Retinal pigment epithelial cell (primary cell): Measurements from ENCODE around the gene F13A1.
"Not testable (repeated sequence)": the region's sequence is repeated elsewhere in the genome, so short reads cannot be mapped to it uniquely, and the experiment has no call there.

Experiments
- DNase-seq: peaks from one replicate; pipeline ENCODE4 v3.0.0-alpha.2; 2010; ENCODE audit warnings: low read depth
- H3K4me3 ChIP-seq: 2 replicates; pipeline ENCODE4 v1.5.1; 2011; ENCODE audit warnings: mild to moderate bottlenecking, low read length, control low read depth, moderate library complexity
- TF ChIP-seq, protein P1 (sequence below): conservative IDR thresholded peaks from 2 replicates; pipeline ENCODE4 v1.5.1; 2011; ENCODE audit warnings: low read depth, low read length, control low read depth, inconsistent platforms

Gene F13A1

DNA sequence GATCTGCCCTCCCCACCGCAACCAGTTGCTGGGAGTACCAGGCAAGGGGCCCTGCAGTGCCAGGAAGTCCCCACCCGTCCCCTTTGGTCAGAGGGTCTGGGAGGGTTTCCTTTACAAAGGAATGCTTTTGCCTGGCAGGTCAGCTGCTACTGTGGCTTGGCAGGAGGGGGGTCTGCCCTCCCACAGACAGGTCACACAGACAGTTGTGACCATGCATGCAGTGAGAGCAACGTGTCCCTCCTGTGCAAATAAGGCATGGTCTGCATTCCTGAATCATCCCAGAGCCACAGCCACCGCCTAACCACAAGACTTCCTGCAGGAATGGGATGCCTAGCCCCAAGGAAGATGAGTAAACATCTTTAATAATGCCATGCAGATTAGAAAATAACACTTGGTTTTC, 439 bp upstream of the F13A1 start:
- TF ChIP-seq, protein P1, sequence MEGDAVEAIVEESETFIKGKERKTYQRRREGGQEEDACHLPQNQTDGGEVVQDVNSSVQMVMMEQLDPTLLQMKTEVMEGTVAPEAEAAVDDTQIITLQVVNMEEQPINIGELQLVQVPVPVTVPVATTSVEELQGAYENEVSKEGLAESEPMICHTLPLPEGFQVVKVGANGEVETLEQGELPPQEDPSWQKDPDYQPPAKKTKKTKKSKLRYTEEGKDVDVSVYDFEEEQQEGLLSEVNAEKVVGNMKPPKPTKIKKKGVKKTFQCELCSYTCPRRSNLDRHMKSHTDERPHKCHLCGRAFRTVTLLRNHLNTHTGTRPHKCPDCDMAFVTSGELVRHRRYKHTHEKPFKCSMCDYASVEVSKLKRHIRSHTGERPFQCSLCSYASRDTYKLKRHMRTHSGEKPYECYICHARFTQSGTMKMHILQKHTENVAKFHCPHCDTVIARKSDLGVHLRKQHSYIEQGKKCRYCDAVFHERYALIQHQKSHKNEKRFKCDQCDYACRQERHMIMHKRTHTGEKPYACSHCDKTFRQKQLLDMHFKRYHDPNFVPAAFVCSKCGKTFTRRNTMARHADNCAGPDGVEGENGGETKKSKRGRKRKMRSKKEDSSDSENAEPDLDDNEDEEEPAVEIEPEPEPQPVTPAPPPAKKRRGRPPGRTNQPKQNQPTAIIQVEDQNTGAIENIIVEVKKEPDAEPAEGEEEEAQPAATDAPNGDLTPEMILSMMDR: no peak
- DNase-seq: no peak
- H3K4me3 ChIP-seq: no peak overlapping the region

DNA sequence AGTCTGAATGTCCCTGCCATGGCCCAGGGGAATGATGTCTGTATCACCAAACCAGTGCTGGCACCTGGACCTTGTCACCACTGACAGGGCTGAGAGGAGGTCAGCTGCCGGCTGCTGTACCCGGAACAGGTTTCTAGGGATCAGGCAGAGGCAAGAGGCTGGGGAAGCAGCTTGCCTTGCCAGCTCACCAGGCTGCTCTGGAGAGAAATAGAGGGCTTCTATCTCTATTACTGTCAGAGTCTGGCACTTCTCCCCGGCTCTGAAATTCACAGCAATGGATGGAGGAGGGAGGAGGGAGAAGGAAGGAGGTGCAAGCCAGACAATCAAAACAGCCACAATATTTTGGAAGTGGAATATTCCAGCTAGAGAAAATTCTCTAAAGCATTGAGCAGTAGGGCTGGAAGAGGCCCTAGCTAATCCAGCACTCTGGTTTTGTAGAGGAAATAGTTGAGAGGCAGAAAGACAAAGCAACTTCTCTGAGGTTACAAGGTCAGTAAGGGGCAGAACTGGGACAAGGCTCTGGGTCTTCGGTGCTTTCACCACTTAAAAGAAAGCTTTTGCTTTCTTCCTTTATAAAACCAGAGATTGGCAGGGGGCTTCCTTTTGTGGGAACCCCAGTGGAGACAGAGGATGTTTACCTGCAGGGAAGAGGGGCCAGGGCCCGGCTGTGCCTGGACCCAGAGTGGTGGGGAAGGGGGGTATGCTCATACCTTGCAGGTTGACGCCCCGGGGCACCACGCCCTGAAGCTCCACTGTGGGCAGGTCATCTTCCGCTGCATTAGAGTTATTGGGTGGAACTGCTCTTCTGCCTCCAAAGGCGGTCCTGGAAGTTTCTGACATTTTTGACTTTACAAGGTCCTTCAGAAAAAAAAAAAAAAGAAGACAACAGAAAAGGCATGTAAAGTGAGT, 2.4 kb downstream of the F13A1 start:
- TF ChIP-seq, protein P1: no peak
- no peak overlapping the region for H3K4me3 ChIP-seq
- DNase-seq: no peak

DNA sequence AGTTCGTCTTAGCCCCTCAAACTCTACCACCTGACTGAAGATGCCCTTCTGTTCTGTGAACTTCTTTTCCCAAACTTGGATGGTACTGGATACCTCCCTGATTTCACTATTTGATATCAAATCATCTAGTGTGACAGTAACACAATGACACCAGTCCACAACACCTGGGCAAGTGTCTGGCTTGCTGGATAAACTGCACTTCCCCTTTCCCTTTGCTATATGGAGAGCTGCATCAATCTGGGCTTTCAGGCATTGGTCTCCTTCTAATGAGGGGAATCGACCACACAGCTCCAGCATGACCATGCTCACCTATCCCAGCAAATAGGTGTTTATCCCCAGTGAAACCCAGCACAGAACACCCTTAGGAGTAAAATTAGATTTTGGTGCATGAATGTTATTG, 3.1 kb downstream of the F13A1 start:
- H3K4me3 ChIP-seq: no peak overlapping the region
- TF ChIP-seq, protein P1: no peak

DNA sequence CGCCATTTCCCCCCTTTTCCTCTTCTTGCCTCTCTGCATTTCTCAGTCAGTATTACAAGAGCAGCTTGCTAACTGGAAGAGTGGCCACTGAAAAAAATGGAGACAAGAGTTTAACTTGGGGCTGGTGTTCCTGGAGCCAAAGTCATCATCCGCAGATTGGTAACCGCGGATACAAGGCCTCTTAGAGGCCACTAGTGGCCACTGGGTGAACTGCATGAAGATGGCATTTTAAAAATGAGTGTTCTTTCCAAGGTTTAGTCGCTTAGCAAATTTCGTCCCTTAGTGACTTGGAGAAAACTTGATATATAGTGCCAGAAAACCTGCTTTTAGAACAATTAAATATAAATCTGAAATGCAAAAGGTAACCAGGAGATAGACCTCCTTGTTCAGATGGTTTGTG, 4.8 kb downstream of the F13A1 start:
- TF ChIP-seq, protein P1: peak; percentile 88
- no peak for DNase-seq
- H3K4me3 ChIP-seq: no peak overlapping the region

More for the DNA sequence above, 3.1 kb downstream of the F13A1 start:
- no peak for DNase-seq

DNA sequence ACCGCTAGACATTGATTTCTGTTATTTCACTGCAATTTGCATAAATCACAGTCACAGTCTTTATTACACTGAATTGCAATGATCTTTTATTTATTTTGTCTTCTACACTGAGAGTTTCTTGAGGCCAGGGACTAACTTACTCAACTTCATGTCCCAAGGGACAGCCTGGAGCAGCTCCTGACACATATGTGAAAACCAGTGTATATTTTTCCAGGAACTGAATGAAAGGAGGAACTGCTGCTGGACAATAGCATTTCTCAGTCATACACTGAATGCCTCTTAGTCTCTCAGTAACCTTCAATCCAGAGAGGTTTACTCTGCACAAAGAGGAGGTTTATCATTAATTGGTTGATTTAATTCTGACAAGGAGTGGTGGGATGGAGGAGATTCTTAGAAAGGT, 5.9 kb downstream of the F13A1 start:
- DNase-seq: no peak

DNA sequence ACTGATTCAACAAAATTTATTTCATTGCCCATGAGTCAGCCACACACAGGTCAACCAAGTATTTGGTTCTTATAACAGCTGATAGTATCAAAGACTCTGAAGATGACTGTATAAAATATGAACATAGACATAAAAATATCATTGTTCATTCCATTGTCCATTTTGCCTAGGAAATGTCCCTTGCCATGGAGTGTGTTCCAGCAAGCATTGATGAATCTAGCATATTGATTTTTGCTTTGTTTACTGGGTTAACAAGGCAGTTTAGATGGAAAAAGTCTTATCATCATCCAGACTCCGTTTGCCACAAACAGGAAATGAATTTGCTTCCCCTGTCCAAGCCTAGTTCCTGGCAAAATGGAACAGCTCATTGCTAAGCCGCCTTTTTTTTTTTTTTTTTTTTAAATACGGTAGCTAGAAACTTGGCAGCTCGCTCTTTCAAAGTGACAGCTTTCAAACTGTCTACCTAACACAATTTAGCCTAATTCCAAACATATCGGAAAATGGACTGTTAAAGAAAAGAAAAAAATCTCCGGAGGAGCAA, 7.5 kb downstream of the F13A1 start:
- H3K4me3 ChIP-seq: no peak overlapping the region
- TF ChIP-seq, protein P1: no peak
- no peak for DNase-seq

More for the DNA sequence above, 5.9 kb downstream of the F13A1 start:
- TF ChIP-seq, protein P1: no peak
- H3K4me3 ChIP-seq: no peak overlapping the region

DNA sequence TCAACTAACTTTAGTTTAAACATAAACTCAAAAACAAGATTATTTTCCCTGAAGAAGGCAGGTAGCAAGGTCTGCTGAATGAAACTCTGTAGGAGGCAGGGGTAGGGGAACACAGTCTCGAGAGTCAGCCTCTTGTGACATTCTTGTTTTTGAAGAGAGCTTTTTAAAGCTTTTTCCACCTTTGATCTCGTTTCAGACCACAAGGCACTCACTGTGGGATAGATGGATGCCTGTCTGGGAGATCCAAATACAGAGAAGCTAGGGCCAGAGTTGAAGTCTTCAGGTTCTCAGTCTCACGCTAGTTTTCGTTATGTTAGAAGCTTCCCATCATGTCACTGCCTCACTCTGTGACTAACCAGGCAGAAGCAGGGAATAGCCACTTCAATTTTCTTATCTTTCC, 14.9 kb downstream of the F13A1 start:
- H3K4me3 ChIP-seq: no peak overlapping the region
- TF ChIP-seq, protein P1: no peak
- no peak for DNase-seq

DNA sequence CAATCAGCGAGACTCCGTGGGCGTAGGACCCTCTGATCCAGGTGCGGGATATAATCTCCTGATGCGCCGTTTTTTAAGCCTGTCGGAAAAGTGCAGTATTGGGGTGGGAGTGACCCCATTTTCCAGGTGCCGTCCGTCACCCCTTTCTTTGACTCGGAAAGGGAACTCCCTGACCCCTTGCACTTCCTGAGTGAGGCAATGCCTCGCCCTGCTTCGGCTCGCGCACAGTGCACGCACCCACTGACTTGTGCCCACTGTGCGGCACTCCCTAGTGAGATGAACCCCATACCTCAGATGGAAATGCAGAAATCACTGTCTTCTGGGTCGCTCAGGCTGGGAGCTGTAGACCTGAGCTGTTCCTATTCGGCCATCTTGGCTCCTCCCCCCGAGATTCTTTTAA, 20.1 kb downstream of the F13A1 start:
- H3K4me3 ChIP-seq, DNase-seq: not testable (repeated sequence)
